Measurements from ENCODE around the gene CCSER1.
"Not testable (repeated sequence)": the region's sequence is repeated elsewhere in the genome, so short reads cannot be mapped to it uniquely, and the experiment has no call there.

GRCh38 chr4:91094220-91094619, 967.0 kb downstream of the CCSER1 start:
- TF ChIP-seq CTCF (IDR thresholded peaks at IDR 0.05; ENCODE audit: low read depth, low read length, poor library complexity, severe bottlenecking); EZH2phosphoT487 (IDR thresholded peaks at IDR 0.05; ENCODE audit: borderline replicate concordance, low read length): not testable (repeated sequence)
